Gastroesophageal sphincter (tissue), 3 donors: Measurements from ENCODE around the gene CFAP58.

Experiments used
- CTCF ChIP-seq, 4 experiments: fragments of 200-600 bp in 2 of 4; fragments of 450-650 bp in 2 of 4; sonication (generic) in 1 of 4; IDR thresholded peaks; one replicate each; pipeline ENCODE4 v1.5.1; 2017 to 2019; ENCODE audit warnings: antibody characterized with exemption in 4 of 4, mild to moderate bottlenecking in 2 of 4, moderate library complexity in 2 of 4
- POLR2A ChIP-seq, 2 donors: fragments of 450-650 bp; IDR thresholded peaks; one replicate each; pipeline ENCODE4 v1.6.1; 2017; ENCODE audit warnings: antibody characterized with exemption in 2 of 2, mild to moderate bottlenecking in 2 of 2, moderate library complexity in 1 of 2

DNA sequence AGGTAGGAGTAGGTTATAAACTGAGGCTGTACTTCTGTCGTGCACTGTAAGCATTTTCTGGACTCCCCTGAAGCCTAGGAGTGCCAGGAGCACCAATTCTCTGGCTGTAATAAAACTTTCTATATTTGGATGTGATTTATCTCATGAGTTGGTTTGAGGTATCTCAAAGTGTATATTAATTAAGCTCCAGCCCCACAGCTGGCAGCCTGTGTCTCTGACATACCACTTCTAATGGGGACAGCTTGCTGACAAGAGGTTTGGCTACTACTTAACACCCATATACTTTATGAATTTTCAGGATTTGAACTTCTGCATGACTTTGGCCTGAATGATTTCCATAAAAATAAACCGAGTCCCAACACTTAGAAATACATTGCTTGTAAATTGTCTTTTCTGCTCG is 35.2 kb downstream of the CFAP58 start:
- TF ChIP-seq POLR2A (IDR thresholded peaks at IDR 0.05) (no peak), CTCF (IDR thresholded peaks at IDR 0.05) (no peak)
